ENCODE results near the gene RPGRIP1L. TPM values are rescaled to one million over a fixed set of nuclear protein-coding genes. Genes with fewer than 3 reads are reported as not detected.
"Not testable (repeated sequence)": the region's sequence is repeated elsewhere in the genome, so short reads cannot be mapped to it uniquely, and the experiment has no call there.

RPGRIP1L gene
- total RNA-seq, 1 experiment from 2014 or later: 19.8 TPM

DNA sequence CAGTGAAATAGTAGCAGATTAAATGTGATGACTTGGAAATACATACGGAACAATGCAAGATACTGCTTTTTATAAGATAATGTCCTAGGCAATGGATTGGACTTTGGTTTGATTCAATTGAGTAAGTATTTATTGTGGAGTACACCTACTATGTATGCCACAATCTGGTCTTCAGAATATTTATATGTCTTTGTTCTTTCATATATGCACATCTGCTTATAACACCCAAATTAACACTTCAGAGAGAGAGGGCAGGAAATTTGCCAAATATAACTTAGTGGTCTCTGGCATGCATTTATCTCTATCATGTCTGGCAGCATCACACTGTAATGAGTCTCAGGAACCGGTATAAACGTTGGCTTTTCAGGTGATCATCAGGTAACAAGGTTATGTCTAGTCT is 16.9 kb downstream of the RPGRIP1L start:
- peaks cover 8% of the 10 kb centered on the region for H3K36me3 ChIP-seq (ENCODE audit: insufficient read depth, low read length, poor library complexity, severe bottlenecking)
- no peak for DNase-seq (ENCODE audit: low spot score)
- intact Hi-C loops (cut with micrococcal nuclease; ENCODE audit: unreplicated experiment): no loop called here
- H3K27ac ChIP-seq (ENCODE audit: low read depth, low read length, poor library complexity, severe bottlenecking): no peak overlapping the region
- BruUV-seq (replicated peaks): no TSS peak
- no peaks in the 10 kb centered on the region for H3K27me3 ChIP-seq (replicated peaks; ENCODE audit: insufficient read depth, low read depth, low read length, poor library complexity)
- TF ChIP-seq EZH2 (IDR thresholded peaks at IDR 0.05; ENCODE audit: borderline replicate concordance, low read depth, low read length, poor library complexity, severe bottlenecking): no peak
- TF ChIP-seq, protein P1, sequence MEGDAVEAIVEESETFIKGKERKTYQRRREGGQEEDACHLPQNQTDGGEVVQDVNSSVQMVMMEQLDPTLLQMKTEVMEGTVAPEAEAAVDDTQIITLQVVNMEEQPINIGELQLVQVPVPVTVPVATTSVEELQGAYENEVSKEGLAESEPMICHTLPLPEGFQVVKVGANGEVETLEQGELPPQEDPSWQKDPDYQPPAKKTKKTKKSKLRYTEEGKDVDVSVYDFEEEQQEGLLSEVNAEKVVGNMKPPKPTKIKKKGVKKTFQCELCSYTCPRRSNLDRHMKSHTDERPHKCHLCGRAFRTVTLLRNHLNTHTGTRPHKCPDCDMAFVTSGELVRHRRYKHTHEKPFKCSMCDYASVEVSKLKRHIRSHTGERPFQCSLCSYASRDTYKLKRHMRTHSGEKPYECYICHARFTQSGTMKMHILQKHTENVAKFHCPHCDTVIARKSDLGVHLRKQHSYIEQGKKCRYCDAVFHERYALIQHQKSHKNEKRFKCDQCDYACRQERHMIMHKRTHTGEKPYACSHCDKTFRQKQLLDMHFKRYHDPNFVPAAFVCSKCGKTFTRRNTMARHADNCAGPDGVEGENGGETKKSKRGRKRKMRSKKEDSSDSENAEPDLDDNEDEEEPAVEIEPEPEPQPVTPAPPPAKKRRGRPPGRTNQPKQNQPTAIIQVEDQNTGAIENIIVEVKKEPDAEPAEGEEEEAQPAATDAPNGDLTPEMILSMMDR (conservative IDR thresholded peaks at IDR 0.05; ENCODE audit: low read depth, low read length): no peak
- no peaks in the 10 kb centered on the region for H3K9me3 ChIP-seq (ENCODE audit: low read depth, low read length, poor library complexity, severe bottlenecking)
- no peaks in the 10 kb centered on the region for H3K4me1 ChIP-seq (ENCODE audit: insufficient read depth, low read length, poor library complexity, severe bottlenecking)
- no peak overlapping the region for H3K4me3 ChIP-seq (ENCODE audit: low read depth, low read length, poor library complexity, severe bottlenecking)
- POLR2A ChIA-PET (ENCODE audit: low non-redundant PET): no interaction called here
- CTCF ChIA-PET: no interaction called here

DNA sequence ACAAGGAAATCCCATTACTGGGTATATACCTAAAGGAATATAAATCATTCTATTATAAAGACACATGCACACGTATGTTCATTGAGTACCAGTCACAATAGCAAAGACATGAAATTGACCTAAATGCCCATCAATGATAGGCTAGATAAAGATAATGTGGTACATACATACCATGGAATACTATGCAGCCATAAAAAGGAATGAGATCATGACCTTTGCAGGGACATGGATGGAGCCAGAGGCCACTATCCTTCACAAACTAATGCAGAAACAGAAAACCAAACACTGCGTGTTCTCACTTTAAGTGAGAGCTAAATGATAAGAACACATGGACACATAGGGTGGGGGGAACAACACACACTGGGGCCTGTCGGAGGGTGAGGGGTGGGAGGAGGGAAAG is 18.3 kb downstream of the RPGRIP1L start:
- H3K4me1 ChIP-seq (ENCODE audit: insufficient read depth, low read length, poor library complexity, severe bottlenecking); H3K27ac ChIP-seq (ENCODE audit: low read depth, low read length, poor library complexity, severe bottlenecking); H3K27me3 ChIP-seq (replicated peaks; ENCODE audit: insufficient read depth, low read depth, low read length, poor library complexity); BruUV-seq (replicated peaks); H3K9me3 ChIP-seq (ENCODE audit: low read depth, low read length, poor library complexity, severe bottlenecking); POLR2A ChIA-PET (ENCODE audit: low non-redundant PET); H3K4me3 ChIP-seq (ENCODE audit: low read depth, low read length, poor library complexity, severe bottlenecking); CTCF ChIA-PET; H3K36me3 ChIP-seq (ENCODE audit: insufficient read depth, low read length, poor library complexity, severe bottlenecking); DNase-seq (ENCODE audit: low spot score); intact Hi-C loops (cut with micrococcal nuclease; ENCODE audit: unreplicated experiment): not testable (repeated sequence)

DNA sequence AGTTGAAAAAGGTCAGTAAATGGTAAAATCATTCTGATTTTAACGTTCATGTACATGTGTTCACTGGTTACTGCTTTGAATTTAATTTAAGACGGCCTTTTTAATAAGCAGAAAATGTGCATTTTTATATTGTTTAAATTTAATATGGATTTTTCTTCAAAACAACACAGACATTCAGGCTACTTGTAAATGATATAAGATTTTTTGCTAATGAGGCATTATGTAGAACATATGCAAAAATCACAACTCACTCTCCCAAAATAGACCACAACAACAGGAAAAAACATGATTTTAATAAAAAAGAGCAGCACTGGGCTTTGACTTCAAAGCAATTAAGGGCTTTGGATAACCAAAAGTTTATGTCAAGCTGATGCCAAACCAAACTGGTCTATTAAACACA is 22.3 kb downstream of the RPGRIP1L start:
- TF ChIP-seq, protein P1 (conservative IDR thresholded peaks at IDR 0.05; ENCODE audit: low read depth, low read length): no peak
- no peak for TF ChIP-seq EZH2 (IDR thresholded peaks at IDR 0.05; ENCODE audit: borderline replicate concordance, low read depth, low read length, poor library complexity, severe bottlenecking)
- no peak overlapping the region for H3K27ac ChIP-seq (ENCODE audit: low read depth, low read length, poor library complexity, severe bottlenecking)
- no peaks in the 10 kb centered on the region for H3K4me1 ChIP-seq (ENCODE audit: insufficient read depth, low read length, poor library complexity, severe bottlenecking)
- H3K9me3 ChIP-seq (ENCODE audit: low read depth, low read length, poor library complexity, severe bottlenecking): no peaks in the 10 kb centered on the region
- intact Hi-C loops (cut with micrococcal nuclease; ENCODE audit: unreplicated experiment): no loop called here
- ChIA-PET POLR2A (ENCODE audit: low non-redundant PET) (no interaction called here), CTCF (no interaction called here)
- no peaks in the 10 kb centered on the region for H3K36me3 ChIP-seq (ENCODE audit: insufficient read depth, low read length, poor library complexity, severe bottlenecking)
- H3K4me3 ChIP-seq (ENCODE audit: low read depth, low read length, poor library complexity, severe bottlenecking): no peak overlapping the region
- no peak for DNase-seq (ENCODE audit: low spot score)
- no peaks in the 10 kb centered on the region for H3K27me3 ChIP-seq (replicated peaks; ENCODE audit: insufficient read depth, low read depth, low read length, poor library complexity)
- no TSS peak for BruUV-seq (replicated peaks)

DNA sequence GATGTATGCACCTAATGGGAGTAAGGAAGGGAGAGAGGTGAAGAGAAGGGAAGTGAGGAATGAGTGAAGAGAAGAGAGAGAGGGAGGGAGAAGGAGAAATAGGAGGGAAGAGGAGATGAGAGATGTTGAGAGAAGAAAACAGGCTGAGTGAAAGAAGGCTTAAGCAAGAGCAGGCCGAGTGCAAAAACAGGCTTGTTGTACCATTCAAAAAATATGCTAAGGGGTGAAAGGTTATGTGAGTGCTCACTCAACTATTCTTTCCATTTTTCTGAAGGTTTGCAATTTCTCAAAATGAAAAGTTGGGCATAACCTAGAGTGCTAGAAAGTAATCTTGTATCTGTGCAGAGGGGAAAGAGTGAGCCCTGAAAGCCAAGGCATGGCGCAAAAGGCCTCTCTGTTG is 22.9 kb downstream of the RPGRIP1L start:
- H3K27ac ChIP-seq (ENCODE audit: low read depth, low read length, poor library complexity, severe bottlenecking): no peak overlapping the region
- no TSS peak for BruUV-seq (replicated peaks)
- intact Hi-C loops (cut with micrococcal nuclease; ENCODE audit: unreplicated experiment): no loop called here
- H3K36me3 ChIP-seq (ENCODE audit: insufficient read depth, low read length, poor library complexity, severe bottlenecking): no peaks in the 10 kb centered on the region
- H3K9me3 ChIP-seq (ENCODE audit: low read depth, low read length, poor library complexity, severe bottlenecking): no peaks in the 10 kb centered on the region
- H3K4me3 ChIP-seq (ENCODE audit: low read depth, low read length, poor library complexity, severe bottlenecking): no peak overlapping the region
- ChIA-PET POLR2A (ENCODE audit: low non-redundant PET) (no interaction called here), CTCF (no interaction called here)
- H3K27me3 ChIP-seq (replicated peaks; ENCODE audit: insufficient read depth, low read depth, low read length, poor library complexity): no peaks in the 10 kb centered on the region
- TF ChIP-seq, protein P1 (conservative IDR thresholded peaks at IDR 0.05; ENCODE audit: low read depth, low read length): no peak
- no peak for TF ChIP-seq EZH2 (IDR thresholded peaks at IDR 0.05; ENCODE audit: borderline replicate concordance, low read depth, low read length, poor library complexity, severe bottlenecking)
- no peaks in the 10 kb centered on the region for H3K4me1 ChIP-seq (ENCODE audit: insufficient read depth, low read length, poor library complexity, severe bottlenecking)
- no peak for DNase-seq (ENCODE audit: low spot score)

All from A673 (cell line).